ENCODE measurements around the gene SRA1. TPM values are rescaled to one million over a fixed set of nuclear protein-coding genes. Genes with fewer than 3 reads are reported as not detected.

SRA1 gene
- total and polyA plus RNA-seq, 9 donors = 11.7 to 34.4 (median 20.1) TPM

DNA sequence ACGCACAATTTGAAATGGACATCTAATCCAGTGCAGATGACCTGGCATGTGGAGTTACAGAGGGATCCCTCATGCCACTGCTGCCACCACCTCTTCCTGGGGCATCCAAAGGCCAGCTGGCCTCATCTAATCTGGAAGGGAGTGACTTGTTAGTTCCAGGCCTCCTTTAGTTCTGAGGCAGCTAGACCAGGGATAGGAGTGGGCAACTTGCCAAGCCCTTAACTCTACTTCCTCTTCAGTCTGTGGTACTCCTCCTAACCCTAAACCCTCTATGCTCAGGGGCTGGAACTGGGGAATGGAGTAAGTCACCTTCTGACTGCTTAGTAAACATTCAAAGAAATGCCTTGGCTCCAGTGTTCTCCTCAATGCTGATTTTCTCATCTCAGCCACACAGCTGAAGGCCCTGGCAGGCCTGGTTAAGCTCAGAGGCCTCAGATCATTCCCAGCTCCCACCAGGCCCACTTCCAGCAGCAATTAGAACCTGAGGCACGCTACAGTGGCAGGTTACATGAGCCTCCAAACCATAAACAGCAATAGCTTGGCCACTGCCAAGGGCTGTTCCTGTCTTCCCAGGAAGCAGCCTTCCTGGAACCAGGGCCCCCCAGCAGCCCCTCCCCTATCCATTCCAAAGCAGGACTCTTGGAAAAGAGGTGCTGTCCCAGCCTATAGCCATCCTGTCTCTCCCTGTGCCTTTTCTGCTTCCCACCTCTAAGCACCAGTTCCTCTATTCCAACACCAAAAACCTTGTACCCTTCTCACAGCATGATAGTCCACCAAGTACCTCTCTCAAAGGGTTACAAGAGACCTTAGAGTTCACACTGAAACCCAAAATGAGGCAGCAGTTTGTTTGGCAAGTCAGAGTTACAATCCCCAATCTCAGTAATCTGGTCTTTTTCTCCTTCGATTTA is 7.8 kb downstream of the SRA1 start:
- Histone ChIP-seq H3K4me1 (ENCODE audit: insufficient read depth) (peaks cover 15% of the 10 kb centered on the region), H3K36me3 (no peaks in the 10 kb centered on the region), H3K9me3 (no peaks in the 10 kb centered on the region), H3K27me3 (no peaks in the 10 kb centered on the region), H3K27ac (peak overlapping the region; percentile 9 to 96), H3K4me3 (no peak overlapping the region)
- peak in 3 of 5 donors; percentile 42 to 54 (median 46) for DNase-seq
- TF ChIP-seq POLR2A (IDR thresholded peaks at IDR 0.05) = no peak
- TF ChIP-seq EP300 (IDR thresholded peaks at IDR 0.05) = no peak
- TF ChIP-seq, protein P1, sequence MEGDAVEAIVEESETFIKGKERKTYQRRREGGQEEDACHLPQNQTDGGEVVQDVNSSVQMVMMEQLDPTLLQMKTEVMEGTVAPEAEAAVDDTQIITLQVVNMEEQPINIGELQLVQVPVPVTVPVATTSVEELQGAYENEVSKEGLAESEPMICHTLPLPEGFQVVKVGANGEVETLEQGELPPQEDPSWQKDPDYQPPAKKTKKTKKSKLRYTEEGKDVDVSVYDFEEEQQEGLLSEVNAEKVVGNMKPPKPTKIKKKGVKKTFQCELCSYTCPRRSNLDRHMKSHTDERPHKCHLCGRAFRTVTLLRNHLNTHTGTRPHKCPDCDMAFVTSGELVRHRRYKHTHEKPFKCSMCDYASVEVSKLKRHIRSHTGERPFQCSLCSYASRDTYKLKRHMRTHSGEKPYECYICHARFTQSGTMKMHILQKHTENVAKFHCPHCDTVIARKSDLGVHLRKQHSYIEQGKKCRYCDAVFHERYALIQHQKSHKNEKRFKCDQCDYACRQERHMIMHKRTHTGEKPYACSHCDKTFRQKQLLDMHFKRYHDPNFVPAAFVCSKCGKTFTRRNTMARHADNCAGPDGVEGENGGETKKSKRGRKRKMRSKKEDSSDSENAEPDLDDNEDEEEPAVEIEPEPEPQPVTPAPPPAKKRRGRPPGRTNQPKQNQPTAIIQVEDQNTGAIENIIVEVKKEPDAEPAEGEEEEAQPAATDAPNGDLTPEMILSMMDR (IDR thresholded peaks at IDR 0.05) = no peak
- 68 to 70% (median 69%) methylated on average over 3 of the region's 3 CpGs for WGBS, 3 donors
- intact Hi-C loops (cut with DNase I) = loop anchor here in 2 of 4 donors (5.0 kb wide), 3 partner anchors 93 to 147 kb away; partner anchors contain the start of genes ANKHD1 (in 1 of the 2), IK (in 1 of the 2) and NDUFA2 (in 1 of the 2)

- Histone ChIP-seq H3K9me3 (no peaks in the 10 kb centered on the region), H3K36me3 (no peaks in the 10 kb centered on the region), H3K4me3 (no peak overlapping the region), H3K4me1 (ENCODE audit: insufficient read depth) (peaks cover 15% of the 10 kb centered on the region), H3K27ac (peak overlapping the region; percentile 91 to 96), H3K27me3 (no peaks in the 10 kb centered on the region)
- TF ChIP-seq, protein P1 (IDR thresholded peaks at IDR 0.05) = no peak
- TF ChIP-seq POLR2A (IDR thresholded peaks at IDR 0.05) (no peak), EP300 (IDR thresholded peaks at IDR 0.05) (no peak)
- intact Hi-C loops (cut with DNase I) = loop anchor here in 2 of 4 donors (5.0 kb wide), 3 partner anchors 94 to 146 kb away; partner anchors contain the start of genes ANKHD1 (in 1 of the 2), IK (in 1 of the 2) and NDUFA2 (in 1 of the 2)
- WGBS, 3 donors = 77 to 86% (median 81%) methylated on average over 7 of the region's 7 CpGs
- DNase-seq = no peak
Observed at GRCh38 chr5:140548791-140549190, 8.5 kb downstream of the SRA1 start.

- Histone ChIP-seq H3K27me3 (no peaks in the 10 kb centered on the region), H3K9me3 (no peaks in the 10 kb centered on the region), H3K4me3 (peak overlapping the region; percentile 48), H3K27ac (peak overlapping the region; percentile 91 to 96), H3K36me3 (no peaks in the 10 kb centered on the region), H3K4me1 (ENCODE audit: insufficient read depth) (peaks cover 15% of the 10 kb centered on the region)
- DNase-seq = no peak
- TF ChIP-seq POLR2A (IDR thresholded peaks at IDR 0.05) (no peak), EP300 (IDR thresholded peaks at IDR 0.05) (no peak)
- TF ChIP-seq, protein P1 (IDR thresholded peaks at IDR 0.05) = no peak
- intact Hi-C loops (cut with DNase I) = loop anchor here in 2 of 4 donors (5.0 kb wide), 3 partner anchors 94 to 146 kb away; partner anchors contain the start of genes ANKHD1 (in 1 of the 2), IK (in 1 of the 2) and NDUFA2 (in 1 of the 2)
- WGBS, 3 donors = 0 to 3% (median 1%) methylated on average over 5 of the region's 5 CpGs
Observed at GRCh38 chr5:140548300-140548688, 9.0 kb downstream of the SRA1 start.

- intact Hi-C loops (cut with DNase I) = loop anchor here in 2 of 4 donors (5.0 kb wide), 3 partner anchors 95 to 145 kb away; partner anchors contain the start of genes ANKHD1 (in 1 of the 2), IK (in 1 of the 2) and NDUFA2 (in 1 of the 2)
- no peaks in the 10 kb centered on the region for H3K36me3 ChIP-seq
Observed at GRCh38 chr5:140547508-140548299, 9.6 kb downstream of the SRA1 start, which contains the start of gene EIF4EBP3. EIF4EBP3 (plus strand) TSS chr5:140547662; CDS start chr5:140547738, 76 bp downstream.

More at GRCh38 chr5:140547508-140548299, 9.6 kb downstream of the SRA1 start, which contains the start of gene EIF4EBP3:
- Histone ChIP-seq H3K4me3 (peak within 1 kb of the TSS; percentile 48), H3K9me3 (no peaks in the 10 kb centered on the region), H3K4me1 (ENCODE audit: insufficient read depth) (peaks cover 15% of the 10 kb centered on the region), H3K27me3 (no peaks in the 10 kb centered on the region), H3K27ac (peak within 1 kb of the TSS; percentile 91 to 96)
- peak; percentile 97 to 99 (median 98) for DNase-seq
- TF ChIP-seq, protein P1 (IDR thresholded peaks at IDR 0.05) = peak; percentile 68 to 97 (median 92)
- peak; percentile 90 for TF ChIP-seq POLR2A (IDR thresholded peaks at IDR 0.05)
- TF ChIP-seq EP300 (IDR thresholded peaks at IDR 0.05) = peak; percentile 35
- 0 to 1% (median 0%) methylated on average over 51 to 52 of the region's 52 CpGs for WGBS, 3 donors
